Psoas muscle (tissue), 8 donors: Measurements from ENCODE around the gene ZNF311. TPM values are rescaled to one million over a fixed set of nuclear protein-coding genes. Genes with fewer than 3 reads are reported as not detected.
"Not testable (repeated sequence)": the region's sequence is repeated elsewhere in the genome, so short reads cannot be mapped to it uniquely, and the experiment has no call there.

ENCODE experiments used
- ATAC-seq, 4 donors: fragments of 200-7000 bp; cut with Tn5 transposase; one replicate each; pipeline ENCODE4 v1.9.1; 2020; ENCODE audit warnings: moderate library complexity in 3 of 4, mild to moderate bottlenecking in 2 of 4
- DNase-seq, 2 donors: peaks; one replicate each; pipeline ENCODE4 v3.0.0-alpha.2; 2020
- H3K27ac ChIP-seq: fragments of 200-600 bp; one replicate; pipeline ENCODE4 v1.8.0; 2022
- H3K27me3 ChIP-seq, 3 donors: fragments of 200-600 bp in 1 of 3; one replicate each; pipeline versions ENCODE4 v1.6.1 to v1.8.0; 2013 to 2022; ENCODE audit warnings: low read length in 2 of 3, mild to moderate bottlenecking in 2 of 3, moderate library complexity in 1 of 3; ENCODE audit not compliant: insufficient read depth in 3 of 3
- H3K36me3 ChIP-seq, 2 donors: fragments of 200-600 bp in 1 of 2; one replicate each; pipeline versions ENCODE4 v1.6.1 to v1.8.0; 2013 to 2022; ENCODE audit warnings: low read depth in 1 of 2, mild to moderate bottlenecking in 1 of 2, moderate library complexity in 1 of 2; ENCODE audit not compliant: insufficient read depth in 1 of 2
- H3K4me1 ChIP-seq: fragments of 200-600 bp; one replicate; pipeline ENCODE4 v1.8.0; 2022
- H3K4me3 ChIP-seq: fragments of 200-600 bp; one replicate; pipeline ENCODE4 v1.8.0; 2022; ENCODE audit warnings: mild to moderate bottlenecking
- H3K9me3 ChIP-seq: fragments of 200-600 bp; one replicate; pipeline ENCODE4 v1.8.0; 2022
- WGBS, 3 donors: extraction: QIAGEN DNeasy Blood & Tissue Kit; methylation state at CpG; one replicate each; pipeline versions ENCODE4 v1.1.6 to v1.1.7; 2013; 5-methylcytosine and 5-hydroxymethylcytosine counted together
- intact Hi-C, 2 donors: fragments of 100-400 bp; cut with DNase I; formaldehyde crosslinking; loops; one replicate each; pipeline versions ENCODE4 v1.11.0 to v1.14.2; 2022
- polyA plus RNA-seq, 3 donors: library from polyadenylated mRNA; stranded (reverse); fragments of 200-250 nt; gene quantifications; one replicate each; pipeline ENCODE4 v1.2.3, GENCODE V29; 2013
- total RNA-seq, 4 donors: library from RNA; stranded (reverse); fragmentation: NEBNext Ultra II Directional in 2 of 4; extraction: Animal tissue kit (Norgen Biotek cat#: 25700) in 2 of 4; gene quantifications; one replicate each; pipeline versions ENCODE4 v1.2.1 to v1.2.4, GENCODE V29; 2021 to 2023
- TF ChIP-seq, protein P1 (sequence below): fragments of 200-600 bp; IDR thresholded peaks from one replicate; pipeline ENCODE4 v1.8.0; 2022; ENCODE audit warnings: antibody characterized with exemption
- donor health status: healthy with polysubstance abuse.
- donor health status: DM: no; HTN: no; CAD: no; lungs with moderate emphysema.
- donor health status: Bipolar disorder and iron deficiency.
- donor health status: healthy.
- donor health status: DM: yes; HTN: yes; CAD: no.
- donor health status: DM: no; HTN: no; CAD: no.
- donor health status: DM: no; HTN: no; CAD: no.
- donor health status: DM: yes; HTN: yes; CAD: no.

The ZNF311 gene
- total and polyA plus RNA-seq, 7 donors: 0.09 to 0.36 (median 0.13) TPM; not detected in 2

DNA sequence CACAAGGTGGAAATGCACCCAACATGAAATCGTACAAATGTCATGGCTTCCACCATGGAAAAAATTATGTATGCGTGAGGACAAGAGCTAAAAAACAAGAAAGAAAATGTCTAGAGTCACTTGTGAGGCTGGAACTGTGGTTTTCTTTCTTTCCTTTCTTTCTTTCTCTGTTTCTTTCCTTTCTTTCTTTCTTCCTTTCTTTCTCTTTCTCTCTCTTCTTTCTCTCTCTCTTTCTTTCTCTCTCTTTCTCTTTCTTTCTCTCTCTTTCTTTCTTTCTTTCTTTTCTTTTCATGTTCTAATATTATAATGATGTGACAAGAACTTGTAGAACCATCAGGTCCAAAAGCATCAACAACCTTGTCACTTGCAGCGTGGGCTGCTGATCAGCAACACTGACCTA, 28.4 kb downstream of the ZNF311 start:
- TF ChIP-seq, protein P1, sequence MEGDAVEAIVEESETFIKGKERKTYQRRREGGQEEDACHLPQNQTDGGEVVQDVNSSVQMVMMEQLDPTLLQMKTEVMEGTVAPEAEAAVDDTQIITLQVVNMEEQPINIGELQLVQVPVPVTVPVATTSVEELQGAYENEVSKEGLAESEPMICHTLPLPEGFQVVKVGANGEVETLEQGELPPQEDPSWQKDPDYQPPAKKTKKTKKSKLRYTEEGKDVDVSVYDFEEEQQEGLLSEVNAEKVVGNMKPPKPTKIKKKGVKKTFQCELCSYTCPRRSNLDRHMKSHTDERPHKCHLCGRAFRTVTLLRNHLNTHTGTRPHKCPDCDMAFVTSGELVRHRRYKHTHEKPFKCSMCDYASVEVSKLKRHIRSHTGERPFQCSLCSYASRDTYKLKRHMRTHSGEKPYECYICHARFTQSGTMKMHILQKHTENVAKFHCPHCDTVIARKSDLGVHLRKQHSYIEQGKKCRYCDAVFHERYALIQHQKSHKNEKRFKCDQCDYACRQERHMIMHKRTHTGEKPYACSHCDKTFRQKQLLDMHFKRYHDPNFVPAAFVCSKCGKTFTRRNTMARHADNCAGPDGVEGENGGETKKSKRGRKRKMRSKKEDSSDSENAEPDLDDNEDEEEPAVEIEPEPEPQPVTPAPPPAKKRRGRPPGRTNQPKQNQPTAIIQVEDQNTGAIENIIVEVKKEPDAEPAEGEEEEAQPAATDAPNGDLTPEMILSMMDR: no peak

GRCh38 chr6:28974505-28974904, 30.6 kb downstream of the ZNF311 start:
- intact Hi-C loops: no loop called here
- no peak for DNase-seq
- H3K27ac ChIP-seq: no peak overlapping the region
- ATAC-seq: no peak
- no peaks in the 10 kb centered on the region for H3K4me1 ChIP-seq
- TF ChIP-seq, protein P1: no peak
- H3K9me3 ChIP-seq: no peaks in the 10 kb centered on the region
- no peak overlapping the region for H3K4me3 ChIP-seq
- peaks cover 0 to 30% (median 7%) of the 10 kb centered on the region in 3 donors for H3K27me3 ChIP-seq
- 74 to 78% (median 78%) methylated on average over 1 of the region's 1 CpG for WGBS, 3 donors
- no peaks in the 10 kb centered on the region for H3K36me3 ChIP-seq

More for the DNA sequence above, 28.4 kb downstream of the ZNF311 start:
- intact Hi-C loops: no loop called here
- Histone ChIP-seq H3K27me3 (peaks cover 0 to 30% (median 7%) of the 10 kb centered on the region in 3 donors), H3K4me1 (no peaks in the 10 kb centered on the region), H3K36me3 (no peaks in the 10 kb centered on the region), H3K4me3 (peak overlapping the region; percentile 39), H3K9me3 (no peaks in the 10 kb centered on the region), H3K27ac (no peak overlapping the region)
- WGBS, 3 donors: 86 to 93% (median 87%) methylated on average over 3 of the region's 3 CpGs
- no peak for DNase-seq
- no peak for ATAC-seq

DNA sequence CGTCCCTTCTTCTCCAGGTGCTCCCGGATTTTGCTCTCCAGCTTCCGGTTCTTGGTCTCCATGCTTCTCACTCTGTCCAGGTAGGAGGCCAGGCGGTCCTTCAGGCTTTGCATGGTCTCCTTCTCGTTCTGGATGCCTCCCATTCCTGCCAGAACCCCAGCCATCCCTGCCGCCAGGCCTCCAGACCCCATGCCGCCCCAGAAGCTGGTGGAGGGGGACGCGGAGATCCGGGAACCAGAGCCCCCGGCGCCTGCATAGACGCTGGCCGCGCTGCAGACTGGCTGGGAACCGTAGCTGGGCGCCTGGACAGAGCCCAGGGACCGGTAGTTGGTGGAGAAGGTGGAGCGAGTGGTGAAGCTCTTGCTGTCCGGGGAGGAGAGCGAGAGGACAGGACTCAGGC, 35.1 kb downstream of the ZNF311 start:
- H3K4me1 ChIP-seq, H3K4me3 ChIP-seq, H3K27ac ChIP-seq, intact Hi-C loops, H3K9me3 ChIP-seq, DNase-seq, ATAC-seq, H3K27me3 ChIP-seq, H3K36me3 ChIP-seq: not testable (repeated sequence)
- 87 to 91% (median 88%) methylated on average over 21 of the region's 21 CpGs for WGBS, 3 donors

GRCh38 chr6:28969129-28969528, 36.0 kb downstream of the ZNF311 start:
- TF ChIP-seq, protein P1: no peak
- Histone ChIP-seq H3K27ac (no peak overlapping the region), H3K36me3 (no peaks in the 10 kb centered on the region), H3K4me3 (no peak overlapping the region), H3K4me1 (no peaks in the 10 kb centered on the region), H3K9me3 (no peaks in the 10 kb centered on the region), H3K27me3 (no peaks in the 10 kb centered on the region)
- 70 to 75% (median 73%) methylated on average over 15 of the region's 15 CpGs for WGBS, 3 donors
- intact Hi-C loops: no loop called here
- no peak for DNase-seq
- no peak for ATAC-seq

DNA sequence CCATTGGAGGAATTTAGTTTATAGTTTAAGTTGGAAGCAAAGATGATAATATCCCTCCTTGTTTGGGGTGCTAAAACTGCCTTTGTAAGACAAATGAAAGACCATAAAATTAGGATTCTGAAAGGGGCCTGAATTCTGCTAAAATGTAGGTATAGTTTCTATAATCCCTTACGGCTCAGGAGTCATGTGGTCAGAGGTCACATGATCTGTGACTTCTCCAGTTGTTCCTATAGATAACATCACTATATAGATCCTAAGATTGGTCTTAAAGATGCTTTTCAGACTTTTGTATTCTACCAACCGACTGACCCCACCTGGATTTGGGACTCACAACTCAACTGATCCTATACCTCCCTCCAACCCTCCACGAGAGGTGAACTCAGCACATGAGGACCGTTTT, 36.6 kb downstream of the ZNF311 start:
- ATAC-seq (no peak), DNase-seq (no peak)
- no peaks in the 10 kb centered on the region for H3K27me3 ChIP-seq
- intact Hi-C loops: no loop called here
- no peak overlapping the region for H3K27ac ChIP-seq
- no peaks in the 10 kb centered on the region for H3K4me1 ChIP-seq
- no peak overlapping the region for H3K4me3 ChIP-seq
- H3K36me3 ChIP-seq: no peaks in the 10 kb centered on the region
- H3K9me3 ChIP-seq: no peaks in the 10 kb centered on the region
- WGBS, 3 donors: 81 to 90% (median 85%) methylated on average over 4 of the region's 4 CpGs
- TF ChIP-seq, protein P1: no peak
